ENCODE measurements around the gene VILL.

GRCh38 chr3:37942646-37943045, 47.9 kb upstream of the VILL start:
- no peak for TF ChIP-seq POLR2AphosphoS5 (IDR thresholded peaks at IDR 0.05)
- TF ChIP-seq CTCF (IDR thresholded peaks at IDR 0.05 in 8 of 11, conservative IDR thresholded peaks at IDR 0.05 in 3 of 11), result no peak
